Trophoblast cell (in vitro differentiated cells and primary cell): ENCODE data around the gene MARK2.
A peak's percentile ranks its signal among the peaks of the same experiment; 100 is the strongest.

Experiments used
- DNase-seq, 2 donors: peaks; one replicate each; pipeline ENCODE4 v3.0.0-alpha.2; 2016
- H2AFZ ChIP-seq: 2 replicates; pipeline ENCODE4 v1.6.1; 2013; ENCODE audit warnings: low read length, moderate library complexity, mild to moderate bottlenecking; ENCODE audit not compliant: insufficient read depth, poor library complexity
- H2AK5ac ChIP-seq: 2 replicates; pipeline ENCODE4 v1.6.1; 2013; ENCODE audit warnings: mild to moderate bottlenecking, low read length
- H2BK120ac ChIP-seq: 2 replicates; pipeline ENCODE4 v1.6.1; 2013; ENCODE audit warnings: low read length, mild to moderate bottlenecking, moderate library complexity; ENCODE audit not compliant: insufficient read depth, poor library complexity
- H2BK12ac ChIP-seq: 2 replicates; pipeline ENCODE4 v1.6.1; 2013; ENCODE audit warnings: mild to moderate bottlenecking, low read length, moderate library complexity
- H2BK5ac ChIP-seq: 2 replicates; pipeline ENCODE4 v1.6.1; 2013; ENCODE audit warnings: low read length, low read depth, moderate library complexity, mild to moderate bottlenecking; ENCODE audit not compliant: poor library complexity
- H3K14ac ChIP-seq: 2 replicates; pipeline ENCODE4 v1.6.1; 2013; ENCODE audit warnings: mild to moderate bottlenecking, low read length
- H3K18ac ChIP-seq: 2 replicates; pipeline ENCODE4 v1.6.1; 2013; ENCODE audit warnings: mild to moderate bottlenecking, low read length
- H3K23ac ChIP-seq: 2 replicates; pipeline ENCODE4 v1.6.1; 2013; ENCODE audit warnings: low read length
- H3K27ac ChIP-seq: 2 replicates; pipeline ENCODE4 v1.5.1; 2013; ENCODE audit warnings: low read depth, mild to moderate bottlenecking, inconsistent platforms, low read length, moderate library complexity
- H3K27me3 ChIP-seq: 2 replicates; pipeline ENCODE4 v1.6.1; 2013; ENCODE audit warnings: inconsistent platforms, mild to moderate bottlenecking, low read length, moderate library complexity; ENCODE audit not compliant: insufficient read depth
- H3K36me3 ChIP-seq, 2 experiments: 1 replicate in 1 of 2; 2 replicates in 1 of 2; pipeline ENCODE4 v1.6.1; 2013; ENCODE audit warnings: low read length in 2 of 2, mild to moderate bottlenecking in 2 of 2, moderate library complexity in 1 of 2; ENCODE audit not compliant: insufficient read depth in 2 of 2, control insufficient read depth in 1 of 2
- H3K4ac ChIP-seq: 2 replicates; pipeline ENCODE4 v1.6.1; 2013; ENCODE audit warnings: low read depth, mild to moderate bottlenecking, low read length, moderate library complexity
- H3K4me1 ChIP-seq, 2 experiments: 1 replicate in 1 of 2; 2 replicates in 1 of 2; pipeline ENCODE4 v1.6.1; 2013; ENCODE audit warnings: low read length in 2 of 2, mild to moderate bottlenecking in 2 of 2, moderate library complexity in 1 of 2; ENCODE audit not compliant: insufficient read depth in 2 of 2, control insufficient read depth in 1 of 2
- H3K4me2 ChIP-seq: 2 replicates; pipeline ENCODE4 v1.6.1; 2013; ENCODE audit warnings: inconsistent platforms, mild to moderate bottlenecking, low read length, moderate library complexity
- H3K4me3 ChIP-seq: 2 replicates; pipeline ENCODE4 v1.5.1; 2013; ENCODE audit warnings: mild to moderate bottlenecking, low read depth, low read length, inconsistent platforms
- H3K79me1 ChIP-seq: one replicate; pipeline ENCODE4 v1.6.1; 2013; ENCODE audit warnings: low read length
- H3K79me2 ChIP-seq: 2 replicates; pipeline ENCODE4 v1.6.1; 2013; ENCODE audit warnings: low read length, mild to moderate bottlenecking; ENCODE audit not compliant: control insufficient read depth, insufficient read depth, poor library complexity
- H3K9ac ChIP-seq: 2 replicates; pipeline ENCODE4 v1.6.1; 2013; ENCODE audit warnings: mild to moderate bottlenecking, low read length
- H3K9me3 ChIP-seq: 2 replicates; pipeline ENCODE4 v1.6.1; 2013; ENCODE audit warnings: low read depth, mild to moderate bottlenecking, control low read depth, inconsistent platforms, low read length; ENCODE audit not compliant: insufficient read depth
- H4K12ac ChIP-seq: 2 replicates; pipeline ENCODE4 v1.6.1; 2013; ENCODE audit warnings: low read depth, mild to moderate bottlenecking, low read length, moderate library complexity
- H4K8ac ChIP-seq: 2 replicates; pipeline ENCODE4 v1.6.1; 2013; ENCODE audit warnings: low read depth, mild to moderate bottlenecking, low read length, moderate library complexity
- H4K91ac ChIP-seq: one replicate; pipeline ENCODE4 v1.6.1; 2013; ENCODE audit warnings: low read depth, mild to moderate bottlenecking, low read length, moderate library complexity
- WGBS: extraction: QIAGEN DNeasy Blood & Tissue Kit; methylation state at CpG from one replicate; pipeline ENCODE4 v1.1.7; 2013; ENCODE audit warnings: missing lambda C conversion rate; ENCODE audit not compliant: insufficient read length, insufficient coverage; ENCODE audit errors: extremely low coverage; 5-methylcytosine and 5-hydroxymethylcytosine counted together

MARK2 gene

DNA sequence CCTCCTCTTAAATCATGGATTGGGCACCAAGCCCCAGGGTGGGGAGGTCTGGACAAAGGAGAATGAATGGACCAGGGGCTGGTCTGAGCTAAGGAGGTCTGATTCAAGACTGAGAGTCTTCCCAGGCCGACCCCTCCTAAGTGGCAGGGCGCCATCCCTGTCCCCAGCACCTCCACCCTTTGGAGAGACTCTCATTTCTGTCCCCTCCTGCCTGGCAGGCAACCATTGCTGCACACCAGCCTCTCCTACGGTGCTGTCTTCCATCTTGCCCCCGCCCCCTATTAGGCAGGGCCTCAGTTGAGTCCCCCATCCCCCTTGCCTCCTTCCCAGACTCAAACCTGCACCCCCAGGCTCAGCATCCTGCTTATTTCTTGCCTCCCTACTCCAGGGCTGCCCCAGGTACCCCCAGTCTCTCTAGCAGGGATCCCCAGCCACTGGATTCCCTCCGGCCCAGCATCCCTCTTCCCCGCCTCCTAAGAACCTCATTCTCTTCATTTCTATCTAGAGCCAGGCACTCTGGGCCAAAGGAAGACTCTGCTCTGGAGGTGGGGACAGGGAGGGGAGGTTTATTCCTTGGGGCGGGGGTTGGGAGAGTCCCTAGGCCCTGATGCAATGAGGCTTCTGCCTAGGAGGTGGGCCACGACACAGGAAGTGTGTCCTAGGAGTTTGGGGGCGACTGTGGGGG lies 79.7 kb downstream of the MARK2 start:
- H2BK5ac ChIP-seq = no peak overlapping the region
- H4K12ac ChIP-seq = peak overlapping the region; percentile 67
- H3K79me1 ChIP-seq = peaks cover 40% of the 10 kb centered on the region
- peak overlapping the region; percentile 61 for H2AFZ ChIP-seq
- H3K4me3 ChIP-seq = no peak overlapping the region
- H4K8ac ChIP-seq = peak overlapping the region; percentile 80
- peak overlapping the region; percentile 76 for H2BK120ac ChIP-seq
- peak overlapping the region; percentile 75 for H2BK12ac ChIP-seq
- H3K9ac ChIP-seq = no peak overlapping the region
- H3K9me3 ChIP-seq = peaks cover 2% of the 10 kb centered on the region
- peak overlapping the region; percentile 97 for H4K91ac ChIP-seq
- peak overlapping the region; percentile 0 for H2AK5ac ChIP-seq
- H3K27ac ChIP-seq = peak overlapping the region; percentile 59
- peak; percentile 39 to 68 for DNase-seq
- H3K36me3 ChIP-seq = peaks cover 15% of the 10 kb centered on the region in 2 experiments
- H3K79me2 ChIP-seq = peaks cover 10% of the 10 kb centered on the region
- no peak overlapping the region for H3K23ac ChIP-seq
- H3K4me2 ChIP-seq = peak overlapping the region; percentile 76
- peak overlapping the region; percentile 88 for H3K18ac ChIP-seq
- H3K14ac ChIP-seq = peak overlapping the region; percentile 7
- WGBS = no CpG with 5 or more reads among the region's 9 CpGs
- peak overlapping the region; percentile 22 for H3K4ac ChIP-seq
- no peaks in the 10 kb centered on the region for H3K27me3 ChIP-seq
- peaks cover 43 to 49% of the 10 kb centered on the region in 2 experiments for H3K4me1 ChIP-seq

GRCh38 chr11:63919267-63920125 lies 80.6 kb downstream of the MARK2 start:
- H3K9me3 ChIP-seq = peaks cover 2% of the 10 kb centered on the region
- WGBS = no CpG with 5 or more reads among the region's 41 CpGs

GRCh38 chr11:63920126-63920938 lies 81.4 kb downstream of the MARK2 start:
- no CpG with 5 or more reads among the region's 22 CpGs for WGBS

More at GRCh38 chr11:63919267-63920125, 80.6 kb downstream of the MARK2 start:
- peak overlapping the region; percentile 56 for H2AFZ ChIP-seq
- peaks cover 43 to 49% of the 10 kb centered on the region in 2 experiments for H3K4me1 ChIP-seq
- peak overlapping the region; percentile 19 for H2BK5ac ChIP-seq
- no peak overlapping the region for H3K9ac ChIP-seq
- DNase-seq = peak; percentile 58 to 69
- peak overlapping the region; percentile 9 for H2BK120ac ChIP-seq
- H3K27ac ChIP-seq = peak overlapping the region; percentile 59
- peak overlapping the region; percentile 76 for H3K4me2 ChIP-seq
- peak overlapping the region; percentile 97 for H4K91ac ChIP-seq
- H3K79me2 ChIP-seq = peaks cover 10% of the 10 kb centered on the region
- H3K27me3 ChIP-seq = no peaks in the 10 kb centered on the region
- H3K79me1 ChIP-seq = peaks cover 40% of the 10 kb centered on the region
- H3K23ac ChIP-seq = no peak overlapping the region
- peak overlapping the region; percentile 61 for H2BK12ac ChIP-seq
- H3K4ac ChIP-seq = peak overlapping the region; percentile 47
- peak overlapping the region; percentile 80 for H4K8ac ChIP-seq
- peak overlapping the region; percentile 48 for H4K12ac ChIP-seq
- H2AK5ac ChIP-seq = peak overlapping the region; percentile 4
- H3K14ac ChIP-seq = peak overlapping the region; percentile 53
- peaks cover 7% of the 10 kb centered on the region in 2 experiments for H3K36me3 ChIP-seq
- peak overlapping the region; percentile 16 for H3K18ac ChIP-seq
- H3K4me3 ChIP-seq = no peak overlapping the region

GRCh38 chr11:63920939-63921417 lies 82.1 kb downstream of the MARK2 start:
- H4K8ac ChIP-seq = peak overlapping the region; percentile 77
- no peaks in the 10 kb centered on the region for H3K27me3 ChIP-seq
- H3K4me1 ChIP-seq = peaks cover 36 to 38% of the 10 kb centered on the region in 2 experiments
- no peak overlapping the region for H3K4ac ChIP-seq
- H2AFZ ChIP-seq = peak overlapping the region; percentile 10
- peaks cover 40% of the 10 kb centered on the region for H3K79me1 ChIP-seq
- H3K4me3 ChIP-seq = no peak overlapping the region
- no peak overlapping the region for H2BK120ac ChIP-seq
- H3K4me2 ChIP-seq = no peak overlapping the region
- peak overlapping the region; percentile 77 for H2BK12ac ChIP-seq
- peak overlapping the region; percentile 30 for H3K14ac ChIP-seq
- peak overlapping the region; percentile 85 for H4K91ac ChIP-seq
- no peak overlapping the region for H3K9ac ChIP-seq
- peaks cover 2% of the 10 kb centered on the region for H3K9me3 ChIP-seq
- H2BK5ac ChIP-seq = no peak overlapping the region
- WGBS = no CpG with 5 or more reads among the region's 14 CpGs
- DNase-seq = no peak
- H2AK5ac ChIP-seq = peak overlapping the region; percentile 85
- no peak overlapping the region for H3K23ac ChIP-seq
- H3K27ac ChIP-seq = no peak overlapping the region
- no peaks in the 10 kb centered on the region for H3K36me3 ChIP-seq
- peaks cover 10% of the 10 kb centered on the region for H3K79me2 ChIP-seq
- H3K18ac ChIP-seq = peak overlapping the region; percentile 66
- H4K12ac ChIP-seq = no peak overlapping the region

More at GRCh38 chr11:63920126-63920938, 81.4 kb downstream of the MARK2 start:
- H3K4me3 ChIP-seq = no peak overlapping the region
- no peak overlapping the region for H3K9ac ChIP-seq
- peaks cover 39 to 43% of the 10 kb centered on the region in 2 experiments for H3K4me1 ChIP-seq
- H4K8ac ChIP-seq = peak overlapping the region; percentile 77
- H3K79me2 ChIP-seq = peaks cover 10% of the 10 kb centered on the region
- H3K27ac ChIP-seq = peak overlapping the region; percentile 52
- no peak overlapping the region for H3K4me2 ChIP-seq
- peak overlapping the region; percentile 66 for H3K18ac ChIP-seq
- peak overlapping the region; percentile 9 for H4K12ac ChIP-seq
- peak overlapping the region; percentile 18 for H2AFZ ChIP-seq
- no peak overlapping the region for H3K23ac ChIP-seq
- peak overlapping the region; percentile 29 for H2BK5ac ChIP-seq
- peak overlapping the region; percentile 85 for H2AK5ac ChIP-seq
- H2BK12ac ChIP-seq = peak overlapping the region; percentile 77
- no peaks in the 10 kb centered on the region for H3K27me3 ChIP-seq
- H4K91ac ChIP-seq = peak overlapping the region; percentile 85
- H3K4ac ChIP-seq = no peak overlapping the region
- peak; percentile 39 to 71 for DNase-seq
- peaks cover 2% of the 10 kb centered on the region for H3K9me3 ChIP-seq
- H2BK120ac ChIP-seq = peak overlapping the region; percentile 9
- no peaks in the 10 kb centered on the region for H3K36me3 ChIP-seq
- peak overlapping the region; percentile 54 for H3K14ac ChIP-seq
- H3K79me1 ChIP-seq = peaks cover 40% of the 10 kb centered on the region
